Endodermal cell (in vitro differentiated cells): ENCODE data around the gene HS3ST3B1. TPM values are rescaled to one million over a fixed set of nuclear protein-coding genes. Genes with fewer than 3 reads are reported as not detected.

Experiments
- DNase-seq: peaks from one replicate; pipeline ENCODE4 v3.0.0-alpha.2; 2017
- H3K27ac ChIP-seq: 2 replicates; pipeline ENCODE4 v1.5.1; 2013; ENCODE audit warnings: mild to moderate bottlenecking, low read depth, low read length, moderate library complexity
- H3K27me3 ChIP-seq: 2 replicates; pipeline ENCODE4 v1.6.1; 2013; ENCODE audit warnings: mild to moderate bottlenecking, low read length, moderate library complexity; ENCODE audit not compliant: insufficient read depth, control insufficient read depth, poor library complexity, severe bottlenecking
- H3K36me3 ChIP-seq: 2 replicates; pipeline ENCODE4 v1.7.0; 2013; ENCODE audit warnings: mild to moderate bottlenecking, low read length, moderate library complexity; ENCODE audit not compliant: control insufficient read depth, insufficient read depth
- H3K4me1 ChIP-seq: one replicate; pipeline ENCODE4 v1.7.0; 2013; ENCODE audit warnings: low read length; ENCODE audit not compliant: control insufficient read depth, insufficient read depth
- H3K4me3 ChIP-seq: 2 replicates; pipeline ENCODE4 v1.5.1; 2013; ENCODE audit warnings: mild to moderate bottlenecking, low read length, moderate library complexity
- H3K9ac ChIP-seq: 2 replicates; pipeline ENCODE4 v1.6.1; 2013; ENCODE audit warnings: mild to moderate bottlenecking, low read length, moderate library complexity; ENCODE audit not compliant: poor library complexity, severe bottlenecking; ENCODE audit errors: extremely low read depth
- H3K9me3 ChIP-seq: 2 replicates; pipeline ENCODE4 v1.6.1; 2013; ENCODE audit warnings: mild to moderate bottlenecking, low read length, moderate library complexity; ENCODE audit not compliant: control insufficient read depth
- H3K27ac Mint-ChIP-seq: 2 replicates; pipeline ENCODE4 v1.8.0; 2020; ENCODE audit warnings: mixed read lengths
- H3K27me3 Mint-ChIP-seq: 2 replicates; pipeline ENCODE4 v1.8.0; 2021; ENCODE audit warnings: mild to moderate bottlenecking, mixed read lengths; ENCODE audit not compliant: insufficient read depth
- H3K36me3 Mint-ChIP-seq: 2 replicates; pipeline ENCODE4 v1.8.0; 2020; ENCODE audit warnings: low read depth, mixed read lengths
- H3K4me1 Mint-ChIP-seq: 2 replicates; pipeline ENCODE4 v1.8.0; 2020; ENCODE audit warnings: mixed read lengths
- H3K4me3 Mint-ChIP-seq: 2 replicates; pipeline ENCODE4 v1.8.0; 2020; ENCODE audit warnings: mild to moderate bottlenecking, moderate library complexity, mixed read lengths
- H3K9me3 Mint-ChIP-seq: 2 replicates; pipeline ENCODE4 v1.8.0; 2020; ENCODE audit warnings: mild to moderate bottlenecking, mixed read lengths
- WGBS, 2 experiments: methylation state at CpG; one replicate each; pipeline versions ENCODE4 v1.1.5 to v1.1.7; 2013; ENCODE audit warnings: missing lambda C conversion rate in 2 of 2, mixed read lengths in 1 of 2; ENCODE audit not compliant: insufficient coverage in 1 of 2, insufficient read length in 1 of 2; 5-methylcytosine and 5-hydroxymethylcytosine counted together
- total RNA-seq, 2 donors: library from RNA; stranded (reverse); fragmentation: NEBNext Ultra II Directional in 1 of 2; extraction: Animal tissue kit (Norgen Biotek cat#: 25700) in 1 of 2; gene quantifications; 2 replicates in 1 of 2; 3 replicates in 1 of 2; pipeline ENCODE4 v1.2.1, GENCODE V29; 2021
- TF ChIP-seq, protein P1 (sequence below): fragments of 200-600 bp; sonication (generic); conservative IDR thresholded peaks from 2 replicates; pipeline ENCODE4 v1.5.0; 2021; ENCODE audit warnings: antibody characterized with exemption, mild to moderate bottlenecking

The HS3ST3B1 gene
- total RNA-seq, 2 donors from 2014 or later, result 5.6 to 6.9 TPM

DNA sequence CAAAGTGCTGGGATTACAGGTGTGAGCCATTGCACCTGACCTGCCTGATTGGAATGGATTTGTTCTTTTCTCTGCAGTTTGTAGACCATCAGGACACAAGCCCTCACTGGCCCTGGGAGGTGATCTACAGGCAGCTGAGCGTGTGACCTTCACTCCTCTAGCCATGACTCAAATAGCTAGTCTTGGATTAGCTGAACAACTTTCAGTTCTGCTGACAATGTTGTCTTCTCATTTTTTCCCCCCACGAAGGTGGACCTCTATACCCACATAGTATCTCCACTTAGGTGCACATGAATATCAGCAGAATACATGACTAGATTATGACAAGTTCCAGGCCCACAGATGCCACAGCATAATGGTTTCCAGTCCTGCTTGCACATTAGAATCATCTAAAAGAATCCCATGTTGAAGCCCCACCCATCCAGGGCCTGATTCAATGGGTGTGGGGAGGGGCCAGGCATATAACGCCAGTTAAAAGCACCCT lies 36.8 kb downstream of the HS3ST3B1 start:
- WGBS, 2 experiments, result 93 to 100% methylated on average over 3 of the region's 3 CpGs
- TF ChIP-seq, protein P1, sequence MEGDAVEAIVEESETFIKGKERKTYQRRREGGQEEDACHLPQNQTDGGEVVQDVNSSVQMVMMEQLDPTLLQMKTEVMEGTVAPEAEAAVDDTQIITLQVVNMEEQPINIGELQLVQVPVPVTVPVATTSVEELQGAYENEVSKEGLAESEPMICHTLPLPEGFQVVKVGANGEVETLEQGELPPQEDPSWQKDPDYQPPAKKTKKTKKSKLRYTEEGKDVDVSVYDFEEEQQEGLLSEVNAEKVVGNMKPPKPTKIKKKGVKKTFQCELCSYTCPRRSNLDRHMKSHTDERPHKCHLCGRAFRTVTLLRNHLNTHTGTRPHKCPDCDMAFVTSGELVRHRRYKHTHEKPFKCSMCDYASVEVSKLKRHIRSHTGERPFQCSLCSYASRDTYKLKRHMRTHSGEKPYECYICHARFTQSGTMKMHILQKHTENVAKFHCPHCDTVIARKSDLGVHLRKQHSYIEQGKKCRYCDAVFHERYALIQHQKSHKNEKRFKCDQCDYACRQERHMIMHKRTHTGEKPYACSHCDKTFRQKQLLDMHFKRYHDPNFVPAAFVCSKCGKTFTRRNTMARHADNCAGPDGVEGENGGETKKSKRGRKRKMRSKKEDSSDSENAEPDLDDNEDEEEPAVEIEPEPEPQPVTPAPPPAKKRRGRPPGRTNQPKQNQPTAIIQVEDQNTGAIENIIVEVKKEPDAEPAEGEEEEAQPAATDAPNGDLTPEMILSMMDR, result no peak
- no peak for DNase-seq
- Mint-ChIP-seq H3K27ac (no peak overlapping the region), H3K27me3 (peaks cover 17% of the 10 kb centered on the region), H3K4me1 (peaks cover 53% of the 10 kb centered on the region), H3K36me3 (peaks cover 2% of the 10 kb centered on the region), H3K4me3 (no peak overlapping the region), H3K9me3 (no peaks in the 10 kb centered on the region)
- no peak overlapping the region for H3K9ac ChIP-seq
- peaks cover 10% of the 10 kb centered on the region for H3K4me1 ChIP-seq
- H3K4me3 ChIP-seq, result no peak overlapping the region
- no peak overlapping the region for H3K27ac ChIP-seq
- H3K9me3 ChIP-seq, result no peaks in the 10 kb centered on the region
- no peaks in the 10 kb centered on the region for H3K36me3 ChIP-seq
- H3K27me3 ChIP-seq, result no peaks in the 10 kb centered on the region

DNA sequence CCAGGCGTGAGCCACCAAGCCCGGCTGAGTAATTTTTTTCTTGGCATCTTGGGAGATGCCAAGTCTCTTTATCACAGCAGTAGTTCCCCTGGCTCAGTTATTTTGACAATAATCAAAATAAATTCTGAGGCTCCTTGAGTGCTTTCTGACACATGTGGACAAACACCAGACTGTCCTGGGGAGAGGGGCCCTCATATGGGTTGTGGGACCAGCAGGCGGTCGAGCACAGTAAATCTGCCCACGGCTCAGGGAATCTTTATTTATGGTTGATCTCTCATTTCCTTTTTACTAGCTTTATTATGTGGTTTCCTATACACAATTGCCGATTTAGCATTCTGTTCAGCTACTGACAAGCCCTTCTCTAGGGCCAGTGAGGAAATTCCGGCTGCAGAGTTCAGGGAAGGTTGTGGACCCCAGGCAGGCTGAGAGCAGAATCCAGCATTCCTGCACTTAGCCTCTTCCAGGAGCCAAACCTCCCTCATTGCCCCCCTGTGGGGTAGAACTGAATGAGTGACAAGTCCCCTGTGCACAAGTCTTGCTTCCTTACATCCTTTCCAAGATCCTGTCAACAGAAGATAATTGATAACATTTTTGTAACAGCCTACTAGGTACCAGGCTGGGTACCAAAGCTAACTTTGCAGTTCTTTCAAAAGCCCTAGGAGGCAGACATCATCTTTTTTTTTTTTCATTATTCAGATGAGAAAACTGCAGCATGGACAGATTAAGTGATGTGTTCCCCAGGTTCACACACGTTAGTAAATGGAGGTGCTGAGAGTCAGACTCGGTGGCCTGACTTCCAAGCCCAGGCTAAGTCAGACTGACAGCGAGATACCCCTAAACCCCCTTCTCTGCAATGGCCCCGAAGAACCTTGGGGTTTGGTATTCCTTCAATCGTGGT lies 40.2 kb downstream of the HS3ST3B1 start:
- WGBS, 2 experiments, result 77% methylated on average over 12 of the region's 12 CpGs; no CpG with 5 or more reads in 1 of the 2 experiments
- Histone ChIP-seq H3K27ac (peak overlapping the region; percentile 42), H3K4me3 (no peak overlapping the region), H3K4me1 (peaks cover 16% of the 10 kb centered on the region), H3K9me3 (no peaks in the 10 kb centered on the region), H3K36me3 (peaks cover 4% of the 10 kb centered on the region), H3K27me3 (no peaks in the 10 kb centered on the region), H3K9ac (no peak overlapping the region)
- DNase-seq, result peak; percentile 54
- TF ChIP-seq, protein P1, result no peak
- Mint-ChIP-seq H3K36me3 (peaks cover 8% of the 10 kb centered on the region), H3K27ac (no peak overlapping the region), H3K27me3 (peaks cover 18% of the 10 kb centered on the region), H3K4me3 (no peak overlapping the region), H3K4me1 (peaks cover 54% of the 10 kb centered on the region), H3K9me3 (peaks cover 3% of the 10 kb centered on the region)

- peak; percentile 79 for DNase-seq
- H3K9me3 Mint-ChIP-seq, result peaks cover 3% of the 10 kb centered on the region
- no peak overlapping the region for H3K4me3 ChIP-seq
- H3K27me3 ChIP-seq, result no peaks in the 10 kb centered on the region
- H3K36me3 ChIP-seq, result peaks cover 4% of the 10 kb centered on the region
- TF ChIP-seq, protein P1, result no peak
- H3K9ac ChIP-seq, result no peak overlapping the region
- no peak overlapping the region for H3K27ac Mint-ChIP-seq
- H3K27ac ChIP-seq, result no peak overlapping the region
- peaks cover 8% of the 10 kb centered on the region for H3K36me3 Mint-ChIP-seq
- WGBS, 2 experiments, result 36% methylated on average over 5 of the region's 5 CpGs; no CpG with 5 or more reads in 1 of the 2 experiments
- H3K4me1 Mint-ChIP-seq, result peaks cover 53% of the 10 kb centered on the region
- no peak overlapping the region for H3K4me3 Mint-ChIP-seq
- H3K9me3 ChIP-seq, result no peaks in the 10 kb centered on the region
- H3K4me1 ChIP-seq, result peaks cover 19% of the 10 kb centered on the region
- H3K27me3 Mint-ChIP-seq, result peaks cover 18% of the 10 kb centered on the region
Measured at GRCh38 chr17:14341866-14342265, 41.0 kb downstream of the HS3ST3B1 start.
